ENCODE results near the gene WNT6. TPM values are rescaled to one million over a fixed set of nuclear protein-coding genes. Genes with fewer than 3 reads are reported as not detected.

The WNT6 gene
- not detected in 2 replicates for total RNA-seq

- no peak for DNase-seq
Measured at GRCh38 chr2:218859556-218859987, at the start of gene WNT6. TSS of gene WNT6 (plus strand) at chr2:218859805. CDS start at chr2:218860038, 233 bp downstream.

GRCh38 chr2:218810256-218810655 lies 49.3 kb upstream of the WNT6 start:
- no peak for DNase-seq

- DNase-seq = no peak
Measured at GRCh38 chr2:218811382-218811781, 48.2 kb upstream of the WNT6 start.

- no peak for DNase-seq
Measured at GRCh38 chr2:218812096-218812815, 47.3 kb upstream of the WNT6 start.

- DNase-seq = no peak
Measured at GRCh38 chr2:218812861-218813260, 46.7 kb upstream of the WNT6 start.

GRCh38 chr2:218813771-218814460 lies 45.7 kb upstream of the WNT6 start:
- DNase-seq = no peak

GRCh38 chr2:218814540-218815243 lies 44.9 kb upstream of the WNT6 start:
- DNase-seq = no peak

- no peak for DNase-seq
Measured at GRCh38 chr2:218815244-218815637, 44.4 kb upstream of the WNT6 start.

- DNase-seq = no peak
Measured at GRCh38 chr2:218815649-218816048, 44.0 kb upstream of the WNT6 start.

GRCh38 chr2:218816561-218817011 lies 43.0 kb upstream of the WNT6 start:
- DNase-seq = no peak

GRCh38 chr2:218819093-218819492 lies 40.5 kb upstream of the WNT6 start:
- no peak for DNase-seq

GRCh38 chr2:218820746-218821369 lies 38.7 kb upstream of the WNT6 start:
- no peak for DNase-seq

- DNase-seq = no peak
Measured at GRCh38 chr2:218821605-218822211, 37.9 kb upstream of the WNT6 start.

- no peak for DNase-seq
Measured at GRCh38 chr2:218822622-218823021, 37.0 kb upstream of the WNT6 start.

- DNase-seq = no peak
Measured at GRCh38 chr2:218823196-218823855, 36.3 kb upstream of the WNT6 start.

GRCh38 chr2:218824004-218824403 lies 35.6 kb upstream of the WNT6 start:
- DNase-seq = no peak

- DNase-seq = no peak
Measured at GRCh38 chr2:218826791-218827190, 32.8 kb upstream of the WNT6 start.

- DNase-seq = no peak
Measured at GRCh38 chr2:218827701-218828476, 31.7 kb upstream of the WNT6 start.

- no peak for DNase-seq
Measured at GRCh38 chr2:218828477-218828778, 31.2 kb upstream of the WNT6 start.

GRCh38 chr2:218829868-218830451 lies 29.6 kb upstream of the WNT6 start:
- DNase-seq = no peak

All from dermis blood vessel endothelial cell (primary cell).